ENCODE data around the gene SLC11A1. TPM values are rescaled to one million over a fixed set of nuclear protein-coding genes. Genes with fewer than 3 reads are reported as not detected.

Gene SLC11A1
- total and polyA plus RNA-seq, 2 experiments from 2014 or later = 0.31 TPM; not detected in 1

- TF ChIP-seq ZNF462 (CRISPR knock-in tag; IDR thresholded peaks at IDR 0.05) = no peak
These were observed 14.5 kb upstream of the SLC11A1 start (continued) for GRCh38 chr2:218367415-218368149.

GRCh38 chr2:218368150-218368528 is 13.9 kb upstream of the SLC11A1 start:
- Mint-ChIP-seq H3K9me3 (no peaks in the 10 kb centered on the region), H3K4me1 (peaks cover 4% of the 10 kb centered on the region; the same call in 2 of the 3 replicates), H3K27ac (no peak overlapping the region), H3K4me3 (peak overlapping the region; percentile 77), H3K36me3 (ENCODE audit: low read depth) (no peaks in the 10 kb centered on the region), H3K27me3 (ENCODE audit: insufficient read depth, low read depth, poor library complexity) (peaks cover 23% of the 10 kb centered on the region)
- Histone ChIP-seq H3F3A (replicated peaks; ENCODE audit: low read depth) (peaks cover 8% of the 10 kb centered on the region; the same call in 1 of the 2 replicates), H3K9me2 (ENCODE audit: insufficient read depth) (no peaks in the 10 kb centered on the region), H3K4me3 (peak overlapping the region; percentile 85), H2AFZ (peak overlapping the region; percentile 97), H3K4me2 (peak overlapping the region; percentile 96), H3K36me3 (ENCODE audit: insufficient read depth) (no peaks in the 10 kb centered on the region), H4K20me1 (replicated peaks; ENCODE audit: insufficient read depth) (no peaks in the 10 kb centered on the region), H3K27me3 (ENCODE audit: insufficient read depth) (no peaks in the 10 kb centered on the region), H3K4me1 (ENCODE audit: insufficient read depth) (no peaks in the 10 kb centered on the region), H3K79me2 (replicated peaks; ENCODE audit: insufficient read depth) (no peaks in the 10 kb centered on the region), H3K27ac (ENCODE audit: low read depth) (no peak overlapping the region)
- TF ChIP-seq POLR2AphosphoS5 (IDR thresholded peaks at IDR 0.05; ENCODE audit: low read depth) (no peak), STAT1 (IDR thresholded peaks at IDR 0.05; ENCODE audit: unreplicated experiment) (no peak), EZH2phosphoT487 (IDR thresholded peaks at IDR 0.05; ENCODE audit: unreplicated experiment) (no peak), ETS1 (IDR thresholded peaks at IDR 0.05) (no peak), EZH2 (IDR thresholded peaks at IDR 0.05; ENCODE audit: low read depth, unreplicated experiment) (no peak), REST (IDR thresholded peaks at IDR 0.05; ENCODE audit: unreplicated experiment) (no peak)
- ATAC-seq (no peak), DNase-seq (ENCODE audit: low spot score) (no peak)

All from GM23338 (cell line).